HTERT RPE-1 (cell line): ENCODE results near the gene FCN1.
"Not testable (repeated sequence)": the region's sequence is repeated elsewhere in the genome, so short reads cannot be mapped to it uniquely, and the experiment has no call there.

Experiments used
- in situ Hi-C: fragments of 300-500 bp; cut with MboI; formaldehyde crosslinking; loops from 4 replicates; pipeline ENCODE4 v1.14.3; 2020; ENCODE audit warnings: low sequenced_read_pairs

The FCN1 gene

DNA sequence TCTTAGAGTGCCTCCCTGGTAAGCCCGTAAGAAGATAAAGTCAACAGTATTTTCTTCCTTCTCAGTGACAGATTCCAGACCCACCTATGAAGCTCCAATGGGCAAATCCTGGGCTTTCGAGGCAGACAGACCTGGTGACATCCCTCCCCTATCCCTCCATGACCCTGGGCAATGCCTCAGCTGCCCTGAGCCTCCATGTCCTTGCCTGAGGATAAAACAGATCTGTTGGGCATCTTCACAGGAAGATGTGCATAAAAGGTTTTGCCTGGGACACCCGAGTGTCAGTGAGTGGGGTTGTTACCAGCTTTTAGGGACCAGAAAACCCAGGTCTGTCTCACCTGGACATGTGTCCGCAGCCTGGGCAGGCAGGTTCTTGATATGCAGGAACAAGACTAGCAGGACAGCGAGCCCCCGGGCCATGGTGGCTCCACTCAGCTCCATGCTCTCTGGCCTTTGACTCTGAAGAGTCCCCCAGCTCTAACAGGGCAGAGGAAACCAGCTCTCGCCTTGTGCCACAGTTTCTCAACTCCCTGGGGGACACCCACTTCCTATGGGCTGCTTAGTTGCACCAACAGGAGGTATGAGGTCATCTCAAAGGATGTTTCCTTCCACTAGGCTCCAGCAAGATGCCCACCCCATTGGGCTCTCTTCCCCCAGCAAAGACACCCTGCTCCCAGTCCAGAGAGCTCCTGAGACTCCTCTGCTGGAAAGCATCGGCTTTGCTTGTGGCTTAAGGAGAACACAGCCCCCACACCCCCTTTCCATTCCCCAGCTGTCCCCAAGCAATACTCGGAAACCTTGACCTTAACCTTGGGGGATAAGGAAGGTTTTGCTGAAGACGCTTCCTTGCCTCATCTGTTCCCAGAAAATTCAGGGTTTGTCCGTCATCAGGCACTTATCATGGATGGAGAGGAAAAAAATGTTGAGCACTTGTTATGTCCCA is at the start of gene FCN1:
TSS of gene FCN1 (minus strand) at position 482 of the 943 bp plus-strand sequence. CDS start at position 441, 41 bp downstream.
- in situ Hi-C loops: no loop called here

DNA sequence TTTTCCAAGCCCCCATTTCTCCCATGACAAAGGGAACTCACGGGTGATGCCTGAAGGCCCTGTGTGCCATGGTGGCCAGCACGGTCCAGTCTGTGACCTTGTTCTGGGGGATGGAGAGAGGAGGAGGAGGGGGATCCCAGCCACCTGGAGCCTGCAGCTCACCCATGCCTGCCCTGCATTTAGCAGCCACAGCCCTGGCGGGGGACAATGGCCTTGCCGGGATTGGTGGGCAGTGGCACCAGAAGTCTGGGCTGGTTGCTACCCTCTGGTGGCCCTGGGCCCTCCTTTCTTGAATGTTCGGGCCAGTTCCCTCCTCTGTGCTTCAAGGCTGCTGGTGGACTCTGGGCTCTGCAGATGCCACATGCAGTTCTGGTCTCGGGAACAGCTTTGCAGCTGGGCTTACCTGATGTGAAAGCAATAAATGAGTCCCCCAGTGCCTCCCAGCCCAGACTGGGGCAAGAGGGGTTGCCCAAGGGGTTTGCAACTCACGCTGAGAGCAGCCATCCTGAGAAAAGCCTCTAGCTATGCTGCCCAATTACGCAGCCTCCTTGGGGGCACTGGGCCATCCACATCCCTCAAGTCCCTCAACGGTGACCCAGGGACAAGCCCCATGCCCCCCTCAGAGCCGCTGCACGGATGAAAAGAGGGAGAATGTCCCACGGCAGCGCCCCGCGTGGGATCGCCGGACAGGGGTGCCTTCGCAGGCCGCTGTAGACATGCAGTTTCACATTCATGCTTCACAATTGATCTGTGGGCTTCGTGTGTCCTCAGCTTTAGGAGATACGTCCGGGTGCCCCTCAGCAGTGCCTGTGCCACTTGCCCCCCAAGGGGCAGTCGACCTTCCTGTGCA is 49.2 kb upstream of the FCN1 start:
- in situ Hi-C loops: no loop called here

DNA sequence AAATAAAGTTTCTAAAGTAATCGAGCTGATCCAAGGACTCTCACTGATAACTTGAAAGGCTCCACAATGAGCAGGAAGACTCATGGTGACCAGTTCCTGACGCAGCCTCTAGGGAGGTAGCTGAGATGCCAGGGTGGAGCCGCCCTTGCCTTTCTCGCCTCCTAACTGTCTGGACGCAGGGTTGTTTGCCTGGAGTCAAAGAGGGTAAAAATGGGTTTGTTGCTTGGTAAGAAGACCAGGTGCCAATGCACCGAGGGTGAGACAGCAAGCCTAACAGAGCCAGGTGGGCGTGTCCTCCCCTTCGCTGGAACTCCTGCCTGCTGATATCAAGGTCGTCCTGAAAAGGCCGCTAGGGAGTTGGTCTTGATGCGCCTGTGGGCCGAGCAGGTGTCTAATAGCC is 48.6 kb upstream of the FCN1 start:
- in situ Hi-C loops: no loop called here

DNA sequence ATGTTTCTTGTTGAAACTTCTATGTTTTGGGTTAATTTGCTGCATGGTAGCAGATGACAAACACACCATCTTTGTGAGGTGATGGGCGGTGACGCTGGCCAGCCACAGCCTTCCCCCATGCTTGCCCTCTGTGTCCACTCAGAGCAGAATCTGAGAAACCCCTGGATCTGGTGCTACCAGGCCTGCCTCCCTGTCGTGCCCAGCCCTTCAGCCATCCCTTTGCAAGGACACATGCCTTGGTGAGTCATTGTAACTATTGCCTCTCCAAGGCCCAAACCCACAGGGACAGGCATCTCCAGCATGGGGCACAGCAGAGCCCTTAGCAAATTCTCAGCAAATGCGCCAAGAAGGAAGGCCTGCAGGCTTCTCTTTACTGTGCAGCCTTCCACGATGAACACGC is 48.1 kb upstream of the FCN1 start:
- in situ Hi-C loops: no loop called here

DNA sequence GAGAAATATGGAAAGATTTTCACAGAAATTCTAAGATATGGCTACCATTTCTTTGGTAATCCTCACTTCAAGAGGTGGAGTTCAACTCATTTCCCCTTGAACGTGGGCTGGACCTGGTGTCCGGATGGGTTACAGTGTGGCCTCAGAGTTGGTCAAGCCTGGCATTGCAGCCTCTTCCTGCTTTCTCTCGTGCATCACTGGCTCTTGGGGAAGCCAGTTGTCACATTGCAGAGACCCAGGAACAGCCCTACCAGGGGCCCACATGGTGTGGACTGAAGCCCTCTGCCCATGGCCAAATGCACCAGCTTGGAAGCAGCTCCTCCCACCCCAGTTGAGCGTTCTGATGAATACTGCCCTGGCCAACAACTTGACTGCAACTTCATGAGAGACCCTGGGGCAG is 47.7 kb upstream of the FCN1 start:
- in situ Hi-C loops: no loop called here

DNA sequence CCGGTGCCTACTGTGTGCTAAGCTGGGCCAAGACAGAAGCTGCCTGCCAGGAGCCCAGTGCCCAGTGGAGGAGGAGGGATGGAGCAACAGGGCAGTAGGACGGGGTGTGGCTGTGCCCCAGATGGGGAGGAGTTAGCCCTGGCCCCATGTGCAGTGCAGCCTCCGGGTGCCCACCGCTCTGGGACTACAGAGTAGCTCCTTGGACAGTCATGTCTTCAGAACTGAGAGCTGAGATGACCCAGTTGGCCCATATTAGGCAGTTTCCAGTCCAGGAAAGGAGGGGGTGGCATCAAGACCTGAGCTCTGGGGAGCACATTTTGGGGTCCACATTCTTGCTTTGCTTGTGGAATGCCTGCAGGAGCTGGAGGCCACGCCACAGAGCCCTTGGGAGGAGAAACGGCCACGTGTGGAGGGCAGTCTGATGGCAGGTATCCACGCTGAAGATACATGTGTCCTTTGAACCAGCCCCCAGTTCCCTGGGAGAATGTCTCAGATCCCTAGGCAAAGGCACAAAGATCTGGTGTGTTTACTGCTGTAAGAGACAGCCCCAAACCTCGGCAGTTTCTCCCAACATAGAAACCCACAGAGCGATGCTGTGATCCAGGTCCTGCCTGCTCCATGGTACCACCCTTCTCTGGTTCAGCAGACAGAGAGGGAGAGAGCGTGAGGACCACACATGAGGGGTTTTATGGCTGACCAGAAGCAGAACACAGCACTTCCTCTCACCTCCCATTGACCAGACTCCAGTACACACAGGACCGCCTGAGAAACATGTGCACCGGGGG is 46.8 kb upstream of the FCN1 start:
- in situ Hi-C loops: no loop called here

DNA sequence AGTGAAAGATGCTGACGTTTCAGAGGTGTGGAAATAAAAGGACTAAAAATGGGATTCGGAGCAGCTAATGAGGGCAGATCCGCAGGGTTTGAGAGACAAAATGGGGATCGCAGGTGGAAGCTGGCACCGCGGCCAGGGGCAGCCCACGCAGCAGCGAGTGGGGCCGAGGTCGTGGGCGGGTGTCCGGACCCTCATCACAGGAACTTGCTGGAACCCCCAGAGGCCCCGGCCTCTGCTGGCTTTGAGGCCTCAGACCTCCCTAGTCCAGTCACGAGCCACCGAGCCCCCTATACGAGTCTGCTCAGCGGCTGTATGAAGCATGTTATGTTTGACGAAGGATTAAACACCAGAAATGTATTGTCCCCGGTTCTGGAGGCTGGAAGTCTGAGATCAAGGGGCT is 45.8 kb upstream of the FCN1 start:
- in situ Hi-C loops: no loop called here

DNA sequence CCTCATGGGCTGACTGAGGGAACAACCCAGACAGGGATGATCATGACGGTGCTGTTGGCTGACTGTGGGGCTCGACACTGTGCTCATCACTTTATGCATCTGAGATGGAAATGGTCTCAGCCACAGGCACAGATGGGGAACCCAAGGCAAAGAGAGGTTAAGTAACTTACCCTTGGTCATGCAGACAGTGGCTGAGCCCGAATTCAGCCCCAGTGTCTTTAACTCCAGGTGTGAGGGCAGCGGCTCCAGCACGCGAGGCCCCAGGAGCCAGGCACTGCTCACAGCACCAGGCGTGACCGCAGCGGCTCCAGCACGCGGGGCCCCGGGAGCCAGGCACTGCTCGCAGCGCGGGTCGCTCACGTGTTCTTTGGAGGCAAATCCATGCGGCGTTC is 45.3 kb upstream of the FCN1 start:
- in situ Hi-C loops: no loop called here

DNA sequence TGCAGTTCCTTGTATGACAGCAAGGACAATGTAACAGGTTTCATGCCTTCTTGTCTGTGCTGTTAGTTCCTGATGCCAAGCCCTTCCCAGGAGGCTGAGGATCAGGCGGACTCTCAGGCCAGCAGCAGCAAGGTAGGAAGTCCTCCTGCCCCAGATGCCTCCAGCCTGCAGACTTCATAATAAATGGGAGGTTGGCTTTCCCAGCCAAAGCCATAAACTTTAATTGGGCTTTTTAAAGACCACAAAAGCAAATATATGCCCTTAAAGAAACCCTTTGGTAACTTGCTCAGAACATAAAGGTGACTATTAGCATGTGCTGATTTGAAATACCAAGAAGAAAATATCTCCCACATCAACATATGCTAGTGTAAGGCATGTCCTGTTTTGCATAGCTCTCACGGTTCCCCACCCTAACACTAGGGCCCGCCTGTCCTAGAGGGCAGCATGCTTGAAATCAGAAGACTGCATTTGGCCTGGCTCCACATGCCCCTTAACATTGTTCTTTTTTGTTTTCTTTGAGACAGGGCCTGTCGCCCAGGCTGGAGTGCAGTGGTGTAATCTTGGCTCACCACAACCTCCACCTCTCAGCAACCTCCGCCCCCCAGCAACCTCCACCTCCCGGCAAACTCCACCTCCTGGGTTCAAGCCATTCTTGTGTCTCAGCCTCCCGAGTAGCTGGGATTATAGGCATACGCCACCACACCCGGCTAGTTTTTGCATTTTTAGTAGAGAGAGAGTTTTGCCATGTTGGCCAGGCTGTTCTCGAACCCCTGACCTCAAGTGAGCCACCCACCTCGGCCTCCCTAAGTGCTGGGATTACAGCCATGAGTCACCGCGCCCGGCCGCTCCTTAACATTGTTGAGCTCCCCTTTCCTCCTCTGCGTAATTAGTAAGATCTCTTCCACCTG is 44.6 kb upstream of the FCN1 start:
- in situ Hi-C loops: no loop called here

DNA sequence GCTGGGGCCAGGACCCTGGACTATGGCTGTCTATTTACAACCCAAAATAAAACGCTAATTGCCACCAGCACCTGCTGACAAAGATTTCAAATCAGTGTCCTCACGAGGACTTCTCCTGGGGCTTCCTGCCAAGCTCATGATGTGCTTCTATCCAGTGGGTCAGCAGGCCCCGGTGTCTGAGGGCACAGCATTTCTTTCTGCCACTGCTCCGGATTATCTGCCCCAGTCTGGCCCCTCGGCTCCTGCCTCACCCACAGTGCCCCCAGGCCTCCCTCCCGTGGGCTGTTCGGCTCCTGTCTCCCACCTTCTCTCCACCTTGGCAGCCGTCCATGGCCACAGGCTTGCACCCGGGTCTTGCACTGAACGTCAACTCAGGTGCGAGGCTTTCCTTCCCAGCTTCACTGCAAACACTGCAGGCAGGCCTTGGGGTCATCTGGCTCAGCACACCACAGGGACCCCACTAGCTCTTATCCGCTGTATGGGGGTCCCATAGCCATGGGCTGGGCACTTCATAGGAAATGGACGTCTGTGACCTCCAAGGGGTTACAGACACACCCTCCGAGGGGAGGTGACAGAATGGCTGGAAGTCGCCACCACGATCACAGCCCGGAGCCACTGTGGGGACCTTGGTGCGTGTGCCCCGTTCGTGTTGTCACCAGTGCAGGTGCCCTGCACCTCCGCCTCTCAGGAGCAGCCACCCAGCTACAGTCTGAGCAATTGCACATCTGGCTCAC is 43.8 kb upstream of the FCN1 start:
- in situ Hi-C loops: no loop called here

DNA sequence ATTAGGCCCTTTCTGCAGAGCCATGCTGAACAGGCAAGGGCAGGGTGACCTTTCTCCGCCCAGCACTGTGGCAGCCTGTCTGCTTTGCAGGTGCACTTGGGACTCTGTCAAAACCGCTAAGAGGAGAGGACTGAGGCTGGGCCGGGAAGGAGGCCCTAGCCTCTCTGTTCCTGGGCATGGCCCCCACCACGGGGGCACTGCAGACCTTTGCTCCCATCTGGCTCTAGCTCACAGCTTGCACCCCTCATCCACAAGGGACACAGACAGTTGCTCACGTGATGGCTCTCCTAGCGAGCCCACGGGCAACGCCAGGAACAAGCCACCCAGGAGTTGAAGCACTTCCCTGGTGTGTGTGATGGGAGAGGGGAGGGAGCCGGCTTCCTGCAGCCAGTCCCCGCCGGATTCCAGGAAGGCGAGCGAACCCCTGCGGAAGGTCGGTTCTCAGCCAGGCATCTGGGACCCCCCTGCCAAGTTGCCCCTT is 43.0 kb upstream of the FCN1 start:
- in situ Hi-C loops: no loop called here

DNA sequence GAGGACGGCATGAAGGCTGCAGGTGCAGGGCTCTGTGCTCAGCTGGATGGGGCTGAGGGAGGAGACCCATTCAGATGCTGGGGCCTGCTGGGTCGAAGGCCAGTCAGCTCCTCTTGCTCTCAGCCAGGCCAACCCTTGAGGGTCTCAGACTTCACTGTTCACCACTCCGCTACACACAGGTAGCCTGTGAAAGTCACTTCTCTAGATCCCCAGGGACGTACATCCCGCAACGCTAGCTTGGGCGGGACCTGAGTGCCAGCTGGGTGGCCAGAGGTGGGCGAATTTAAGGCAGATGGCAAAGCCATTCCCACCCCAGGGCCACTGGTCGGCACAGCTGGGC is 42.2 kb upstream of the FCN1 start:
- in situ Hi-C loops: no loop called here

DNA sequence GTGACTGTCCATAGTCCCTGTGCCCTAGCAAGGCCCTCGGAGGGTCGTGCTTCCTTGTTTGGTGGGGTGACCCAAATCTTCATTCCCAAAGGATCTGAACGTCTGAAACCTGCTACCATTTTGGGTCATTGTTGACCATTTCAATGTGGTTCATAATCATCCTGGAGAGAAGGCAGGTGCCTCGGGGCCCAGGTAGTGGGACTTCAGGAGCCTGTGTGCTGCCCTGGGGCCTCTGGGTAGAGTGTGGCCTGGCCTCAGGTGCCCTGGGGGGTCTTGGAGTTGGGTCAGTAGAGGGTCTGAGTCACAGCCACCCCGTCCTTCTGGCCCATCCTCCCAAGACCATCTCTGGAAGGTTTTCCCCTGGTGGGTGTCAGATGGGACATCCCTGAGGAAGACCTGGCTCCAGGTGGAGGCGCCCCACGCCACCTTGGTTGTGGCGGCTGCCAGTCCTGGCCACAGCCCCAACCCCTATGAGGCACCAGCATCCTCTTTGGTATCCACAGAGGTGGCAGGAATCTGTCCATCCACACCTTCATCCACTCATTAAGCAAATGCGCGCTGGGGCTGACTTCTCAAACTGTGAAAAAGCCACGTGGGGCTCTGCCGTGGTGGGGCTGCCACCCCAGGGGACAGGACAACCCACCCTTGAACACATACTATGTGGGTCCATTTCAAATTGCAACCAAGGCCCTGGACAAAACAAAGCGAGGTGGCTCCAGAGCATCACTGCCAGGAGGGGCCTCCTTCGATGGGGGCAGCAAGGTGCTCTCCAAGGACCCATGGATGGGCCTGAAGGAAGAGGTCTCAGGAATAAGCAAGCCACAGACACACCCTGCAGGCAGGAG is 41.6 kb upstream of the FCN1 start:
- in situ Hi-C loops: no loop called here

DNA sequence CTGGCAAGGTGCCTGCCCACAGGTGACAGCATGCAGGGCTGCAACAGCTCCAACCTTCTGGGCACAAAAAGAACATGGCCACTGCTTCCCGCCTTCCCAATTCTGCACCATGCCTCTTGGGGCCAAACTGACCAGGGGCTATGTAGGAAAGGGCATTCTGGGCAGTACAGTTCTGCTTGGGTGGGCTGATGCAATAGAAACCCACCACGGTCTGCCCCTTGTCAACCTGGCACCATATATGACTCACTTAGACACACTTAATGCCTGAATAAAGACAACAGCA is 40.2 kb upstream of the FCN1 start:
- in situ Hi-C loops: no loop called here

DNA sequence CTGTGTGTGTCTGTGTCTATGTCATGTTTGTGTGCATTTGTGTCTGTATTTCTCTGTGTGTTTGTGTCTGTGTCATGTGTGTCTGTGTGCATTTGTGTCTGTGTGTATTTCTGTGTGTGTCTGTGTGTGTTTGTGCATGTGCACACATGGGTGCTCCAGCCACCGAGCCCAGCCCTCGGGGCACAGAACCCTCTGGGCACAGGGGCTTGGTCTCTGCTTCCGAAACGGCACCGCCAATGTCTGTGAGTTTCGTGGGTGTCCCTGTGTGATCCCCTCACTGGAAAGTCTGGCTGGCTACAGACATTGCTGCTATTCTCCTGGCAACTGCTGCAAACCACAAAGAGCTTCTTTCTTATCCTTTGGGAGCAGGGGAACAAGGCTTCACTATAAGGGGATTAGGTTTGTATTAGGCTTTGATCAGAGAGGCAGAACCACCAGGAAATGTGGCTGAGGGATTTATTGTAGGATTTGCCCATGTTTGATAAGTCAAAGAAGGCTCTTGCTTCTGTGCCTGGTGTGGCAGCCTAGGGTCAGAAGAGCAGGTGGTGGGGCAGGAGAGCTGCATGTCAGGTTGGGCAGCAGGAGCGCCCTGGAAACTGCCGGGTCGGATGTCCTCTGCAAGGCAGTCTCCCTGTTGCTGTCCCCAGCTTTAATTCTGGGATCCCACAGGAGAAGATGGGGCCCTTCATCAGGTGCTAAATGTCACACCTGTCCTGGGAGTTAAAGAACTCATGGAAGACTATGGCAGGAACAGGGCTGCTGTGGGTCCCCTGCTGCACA is 39.6 kb upstream of the FCN1 start:
- in situ Hi-C loops: no loop called here

DNA sequence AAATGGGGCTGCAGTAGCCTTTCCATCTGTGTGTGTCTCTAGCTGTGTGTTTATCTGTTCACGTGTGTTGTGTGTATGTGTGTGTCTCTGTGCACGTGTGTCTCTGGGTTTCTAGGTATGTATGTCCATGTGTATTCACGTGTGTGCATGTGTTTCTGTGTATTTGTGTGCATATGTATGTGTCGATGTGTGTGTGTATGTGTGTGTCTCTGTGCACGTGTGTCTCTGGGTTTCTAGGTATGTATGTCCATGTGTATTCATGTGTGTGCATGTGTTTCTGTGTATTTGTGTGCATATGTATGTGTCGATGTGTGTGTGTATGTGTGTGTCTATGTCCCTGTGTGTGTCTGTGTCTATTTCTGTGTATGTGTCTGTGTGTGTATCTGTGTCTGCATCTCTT is 38.7 kb upstream of the FCN1 start:
- in situ Hi-C loops: not testable (repeated sequence)

DNA sequence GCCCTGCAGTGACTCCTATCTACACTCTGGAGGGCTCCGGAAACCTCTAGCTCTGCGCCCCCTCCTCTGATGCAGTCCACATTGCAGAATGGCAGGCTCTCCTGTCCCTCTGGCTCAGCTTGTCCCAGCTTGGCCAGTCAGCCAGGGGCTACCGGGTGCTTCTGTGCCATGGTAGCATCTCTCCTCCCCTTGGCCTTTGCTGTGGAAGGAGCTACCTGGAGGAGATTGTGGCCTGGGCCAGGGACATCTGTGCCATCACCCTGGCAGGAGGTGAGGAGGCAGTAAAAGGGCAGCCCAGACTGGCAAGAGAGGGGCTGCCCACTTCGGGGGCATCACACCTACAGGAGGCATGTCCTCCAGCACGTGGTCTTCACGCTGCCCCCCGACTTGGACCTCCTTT is 38.1 kb upstream of the FCN1 start:
- in situ Hi-C loops: no loop called here

DNA sequence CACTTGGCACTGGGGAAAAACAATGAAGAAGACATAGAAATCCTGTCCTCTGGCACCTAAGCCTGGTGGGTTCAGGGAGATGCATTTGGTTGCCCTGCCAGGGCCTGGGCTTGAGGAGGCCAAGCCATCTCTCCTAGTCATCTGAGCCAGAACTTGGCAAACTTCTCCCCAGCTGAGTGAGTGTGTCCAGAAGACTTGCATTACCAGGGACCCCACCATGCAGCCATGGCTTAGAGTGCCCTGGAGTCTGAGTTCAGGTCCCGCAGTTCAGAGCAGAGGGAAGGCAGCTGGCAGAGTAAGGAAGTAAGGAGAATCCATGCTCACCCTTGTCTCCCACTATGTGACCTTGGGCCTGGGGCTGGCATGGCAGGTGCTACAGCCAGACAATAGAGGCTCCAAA is 37.4 kb upstream of the FCN1 start:
- in situ Hi-C loops: no loop called here
